T-helper 17 cell (primary cell): Measurements from ENCODE around the gene PLD3. TPM values are rescaled to one million over a fixed set of nuclear protein-coding genes. Genes with fewer than 3 reads are reported as not detected.

Source experiments
- ATAC-seq: fragments of 150-1000 bp; cut with Tn5 transposase; 2 replicates; pipeline ENCODE4 v1.10.0; 2021; ENCODE audit warnings: mild to moderate bottlenecking, moderate library complexity
- DNase-seq, 3 donors: peaks; one replicate each; pipeline versions ENCODE4 v3.0.0 to v3.0.0-alpha.2; 2020 to 2021
- H3K9me3 ChIP-seq: one replicate; pipeline ENCODE4 v1.7.0; 2013; ENCODE audit warnings: low read length, mild to moderate bottlenecking; ENCODE audit not compliant: control insufficient read depth, poor library complexity, severe bottlenecking
- H3K27ac Mint-ChIP-seq: one replicate; pipeline ENCODE4 v1.8.0; 2022; ENCODE audit warnings: mild to moderate bottlenecking, moderate library complexity, mixed read lengths
- H3K27me3 Mint-ChIP-seq: one replicate; pipeline ENCODE4 v1.8.0; 2022; ENCODE audit warnings: mixed read lengths
- H3K36me3 Mint-ChIP-seq: one replicate; pipeline ENCODE4 v1.8.0; 2022; ENCODE audit warnings: low read depth, mixed read lengths
- H3K4me1 Mint-ChIP-seq: one replicate; pipeline ENCODE4 v1.8.0; 2022; ENCODE audit warnings: mild to moderate bottlenecking, mixed read lengths
- H3K4me3 Mint-ChIP-seq: one replicate; pipeline ENCODE4 v1.8.0; 2022; ENCODE audit warnings: mild to moderate bottlenecking, moderate library complexity, mixed read lengths
- total RNA-seq, 4 donors: library from RNA in 2 of 4; stranded (reverse) in 2 of 4; gene quantifications; one replicate each; pipeline ENCODE4 v1.2.3 and lab custom pipeline; 2022 to 2026

The PLD3 gene
- total RNA-seq (10 to 100 TPM; 75.4 to 77.1 TPM), total RNA-seq (lab: John Stamatoyannopoulos, UW) (39.9 to 41.0 reads per million in 2 donors)

GRCh38 chr19:40348125-40348913 lies at the start of gene PLD3, which contains the start of gene C19orf47:
Gene PLD3 (plus strand): TSS chr19:40348695. CDS start chr19:40366484, 17,789 bp downstream.
Gene C19orf47 (minus strand): TSS chr19:40348397. CDS start chr19:40341857, 6,540 bp downstream.
- ATAC-seq (peak; percentile 95), DNase-seq (peak; percentile 96 to 99 (median 97))
- H3K4me3 Mint-ChIP-seq: peak within 1 kb of the TSS; percentile 97
- H3K27me3 Mint-ChIP-seq: no peaks in the 10 kb centered on the region
- H3K4me1 Mint-ChIP-seq: peaks cover 20% of the 10 kb centered on the region
- H3K36me3 Mint-ChIP-seq: peaks cover 3% of the 10 kb centered on the region
- peak within 1 kb of the TSS; percentile 85 for H3K27ac Mint-ChIP-seq
- H3K9me3 ChIP-seq: no peaks in the 10 kb centered on the region

- H3K27ac Mint-ChIP-seq: no peak overlapping the region
Measured at GRCh38 chr19:40300668-40301067, 47.8 kb upstream of the PLD3 start.

GRCh38 chr19:40302224-40303011 lies 46.1 kb upstream of the PLD3 start:
- Mint-ChIP-seq H3K27me3 (no peaks in the 10 kb centered on the region), H3K4me3 (no peak overlapping the region), H3K4me1 (peaks cover 3% of the 10 kb centered on the region), H3K36me3 (peaks cover 2% of the 10 kb centered on the region), H3K27ac (no peak overlapping the region)
- ATAC-seq (no peak), DNase-seq (no peak)
- no peaks in the 10 kb centered on the region for H3K9me3 ChIP-seq

More at GRCh38 chr19:40300668-40301067, 47.8 kb upstream of the PLD3 start:
- H3K9me3 ChIP-seq: no peaks in the 10 kb centered on the region
- Mint-ChIP-seq H3K36me3 (peaks cover 2% of the 10 kb centered on the region), H3K4me1 (peaks cover 3% of the 10 kb centered on the region), H3K4me3 (no peak overlapping the region), H3K27me3 (no peaks in the 10 kb centered on the region)
- no peak for DNase-seq
- ATAC-seq: no peak

- H3K36me3 Mint-ChIP-seq: no peaks in the 10 kb centered on the region
- H3K27me3 Mint-ChIP-seq: no peaks in the 10 kb centered on the region
- ATAC-seq (no peak), DNase-seq (no peak)
- peaks cover 3% of the 10 kb centered on the region for H3K4me1 Mint-ChIP-seq
- no peak overlapping the region for H3K4me3 Mint-ChIP-seq
- H3K27ac Mint-ChIP-seq: no peak overlapping the region
- H3K9me3 ChIP-seq: no peaks in the 10 kb centered on the region
Measured at GRCh38 chr19:40303765-40304164, 44.7 kb upstream of the PLD3 start.

- no peak overlapping the region for H3K4me3 Mint-ChIP-seq
- H3K9me3 ChIP-seq: no peaks in the 10 kb centered on the region
- H3K36me3 Mint-ChIP-seq: no peaks in the 10 kb centered on the region
- ATAC-seq (no peak), DNase-seq (no peak)
- no peak overlapping the region for H3K27ac Mint-ChIP-seq
- no peaks in the 10 kb centered on the region for H3K27me3 Mint-ChIP-seq
- H3K4me1 Mint-ChIP-seq: peaks cover 3% of the 10 kb centered on the region
Measured at GRCh38 chr19:40304306-40304705, 44.2 kb upstream of the PLD3 start.

GRCh38 chr19:40305403-40305802 lies 43.1 kb upstream of the PLD3 start:
- no peak overlapping the region for H3K27ac Mint-ChIP-seq

GRCh38 chr19:40309666-40310065 lies 38.8 kb upstream of the PLD3 start:
- H3K27ac Mint-ChIP-seq: no peak overlapping the region
- peaks cover 3% of the 10 kb centered on the region for H3K4me1 Mint-ChIP-seq
- DNase-seq: no peak
- no peak for ATAC-seq
- H3K36me3 Mint-ChIP-seq: no peaks in the 10 kb centered on the region
- H3K4me3 Mint-ChIP-seq: no peak overlapping the region
- H3K27me3 Mint-ChIP-seq: no peaks in the 10 kb centered on the region
- no peaks in the 10 kb centered on the region for H3K9me3 ChIP-seq

More at GRCh38 chr19:40305403-40305802, 43.1 kb upstream of the PLD3 start:
- no peaks in the 10 kb centered on the region for H3K36me3 Mint-ChIP-seq
- H3K27me3 Mint-ChIP-seq: no peaks in the 10 kb centered on the region
- ATAC-seq (peak; percentile 76), DNase-seq (peak; percentile 32 to 59 (median 41))
- no peaks in the 10 kb centered on the region for H3K9me3 ChIP-seq
- H3K4me3 Mint-ChIP-seq: no peak overlapping the region
- peaks cover 3% of the 10 kb centered on the region for H3K4me1 Mint-ChIP-seq

GRCh38 chr19:40312533-40312932 lies 36.0 kb upstream of the PLD3 start:
- no peak overlapping the region for H3K4me3 Mint-ChIP-seq
- no peaks in the 10 kb centered on the region for H3K27me3 Mint-ChIP-seq
- no peaks in the 10 kb centered on the region for H3K9me3 ChIP-seq
- no peaks in the 10 kb centered on the region for H3K36me3 Mint-ChIP-seq
- no peak overlapping the region for H3K27ac Mint-ChIP-seq
- ATAC-seq (no peak), DNase-seq (no peak)
- H3K4me1 Mint-ChIP-seq: peaks cover 2% of the 10 kb centered on the region

GRCh38 chr19:40313229-40313983 lies 35.1 kb upstream of the PLD3 start:
- H3K36me3 Mint-ChIP-seq: no peaks in the 10 kb centered on the region
- H3K4me3 Mint-ChIP-seq: no peak overlapping the region
- peaks cover 2% of the 10 kb centered on the region for H3K4me1 Mint-ChIP-seq
- no peak for DNase-seq
- H3K27me3 Mint-ChIP-seq: no peaks in the 10 kb centered on the region
- H3K9me3 ChIP-seq: no peaks in the 10 kb centered on the region
- no peak for ATAC-seq
- no peak overlapping the region for H3K27ac Mint-ChIP-seq

- ATAC-seq: no peak
- Mint-ChIP-seq H3K36me3 (no peaks in the 10 kb centered on the region), H3K4me3 (no peak overlapping the region), H3K27me3 (no peaks in the 10 kb centered on the region), H3K4me1 (peaks cover 2% of the 10 kb centered on the region), H3K27ac (no peak overlapping the region)
- no peaks in the 10 kb centered on the region for H3K9me3 ChIP-seq
- DNase-seq: no peak
Measured at GRCh38 chr19:40314656-40315055, 33.8 kb upstream of the PLD3 start.

GRCh38 chr19:40315812-40316470 lies 32.6 kb upstream of the PLD3 start:
- no peaks in the 10 kb centered on the region for H3K9me3 ChIP-seq
- DNase-seq (no peak), ATAC-seq (no peak)
- H3K4me1 Mint-ChIP-seq: peaks cover 6% of the 10 kb centered on the region
- H3K36me3 Mint-ChIP-seq: peaks cover 2% of the 10 kb centered on the region
- no peaks in the 10 kb centered on the region for H3K27me3 Mint-ChIP-seq
- H3K4me3 Mint-ChIP-seq: no peak overlapping the region
- no peak overlapping the region for H3K27ac Mint-ChIP-seq

GRCh38 chr19:40317338-40317737 lies 31.2 kb upstream of the PLD3 start:
- H3K9me3 ChIP-seq: no peaks in the 10 kb centered on the region
- ATAC-seq (no peak), DNase-seq (no peak)
- Mint-ChIP-seq H3K36me3 (peaks cover 2% of the 10 kb centered on the region), H3K4me1 (peaks cover 6% of the 10 kb centered on the region), H3K27ac (no peak overlapping the region), H3K4me3 (no peak overlapping the region), H3K27me3 (no peaks in the 10 kb centered on the region)
